Daoy (cell line): ENCODE measurements around the gene GPBP1L1. TPM values are rescaled to one million over a fixed set of nuclear protein-coding genes. Genes with fewer than 3 reads are reported as not detected.
"Not testable (repeated sequence)": the region's sequence is repeated elsewhere in the genome, so short reads cannot be mapped to it uniquely, and the experiment has no call there.

Experiments used
- DNase-seq: peaks from one replicate; pipeline ENCODE4 v3.0.0-alpha.2; 2015; ENCODE audit warnings: low read depth
- total RNA-seq: library from RNA; depleted of rRNA; stranded (reverse); fragments of >200 nt; shearing (Covaris generic); gene quantifications from 2 replicates; pipeline ENCODE4 v1.2.3, GENCODE V29; 2014

Gene GPBP1L1
- total RNA-seq, 1 experiment from 2014 or later = 112 TPM

DNA sequence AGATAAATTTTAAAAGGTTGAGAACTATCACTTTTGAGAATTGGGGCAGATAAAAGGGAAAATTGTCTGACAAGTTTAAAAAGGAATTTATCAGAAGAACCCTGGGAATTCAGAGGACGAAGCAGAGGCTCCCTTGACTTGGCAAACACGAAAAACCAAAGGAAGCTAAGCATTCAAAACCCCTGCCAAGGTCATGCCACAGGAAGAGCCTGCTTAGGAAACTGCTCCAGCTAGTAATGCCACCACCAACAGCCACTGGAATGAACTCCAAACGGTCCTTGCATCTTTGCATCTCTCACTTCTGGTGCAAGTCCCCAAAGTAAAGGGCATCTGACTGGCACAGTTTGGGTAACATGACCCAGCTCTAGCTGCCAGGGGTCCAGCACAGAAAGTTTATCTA is 7.2 kb downstream of the GPBP1L1 start:
- DNase-seq = peak; percentile 7

- no peak for DNase-seq
These were observed 7.8 kb downstream of the GPBP1L1 start for GRCh38 chr1:45678489-45678888.

DNA sequence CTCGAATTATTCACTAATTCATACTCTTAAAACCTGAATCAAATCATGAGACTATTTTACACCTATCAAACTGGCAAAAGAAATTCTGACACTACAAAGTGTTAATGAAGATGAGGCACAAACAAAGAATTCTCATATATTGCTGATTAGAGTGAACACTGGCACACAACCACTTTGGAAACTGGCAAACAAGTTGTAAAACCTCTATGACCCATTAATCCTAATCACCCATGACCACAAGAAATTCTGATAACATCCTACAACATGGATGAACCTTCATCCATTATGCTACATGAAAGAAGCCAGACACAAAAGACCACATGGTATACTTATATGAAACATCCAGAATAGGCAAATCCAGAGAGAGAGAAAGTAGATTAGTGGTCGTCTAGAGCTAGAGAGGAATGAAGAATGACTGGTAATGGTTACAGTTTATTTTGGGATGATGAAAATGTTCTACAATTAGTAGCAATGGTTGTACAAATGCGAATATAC is 8.5 kb downstream of the GPBP1L1 start:
- no peak for DNase-seq

GRCh38 chr1:45676553-45676952 is 9.8 kb downstream of the GPBP1L1 start:
- not testable (repeated sequence) for DNase-seq

DNA sequence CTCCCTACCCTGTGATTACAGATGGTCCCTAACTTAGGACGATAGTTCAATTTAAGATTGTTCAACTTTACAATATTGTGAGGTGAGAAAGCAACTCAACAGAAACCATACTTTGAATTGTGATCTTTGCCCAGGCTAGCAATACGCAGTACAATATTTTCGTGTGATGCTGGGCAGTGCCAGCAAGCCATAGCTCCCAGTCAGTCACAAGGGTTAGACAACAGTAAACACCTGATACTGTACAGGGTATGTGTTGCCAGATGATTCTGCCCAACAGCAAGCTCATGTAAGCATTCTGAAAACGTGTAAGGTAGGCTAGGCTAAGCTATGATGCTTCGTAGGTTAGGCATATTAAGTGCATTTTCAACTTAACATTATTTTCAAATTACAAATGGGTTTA is 11.9 kb downstream of the GPBP1L1 start:
- no peak for DNase-seq

GRCh38 chr1:45673956-45674355 is 12.4 kb downstream of the GPBP1L1 start:
- no peak for DNase-seq

GRCh38 chr1:45669859-45670655 is 16.3 kb downstream of the GPBP1L1 start:
- no peak for DNase-seq

GRCh38 chr1:45669379-45669778 is 17.0 kb downstream of the GPBP1L1 start:
- no peak for DNase-seq

DNA sequence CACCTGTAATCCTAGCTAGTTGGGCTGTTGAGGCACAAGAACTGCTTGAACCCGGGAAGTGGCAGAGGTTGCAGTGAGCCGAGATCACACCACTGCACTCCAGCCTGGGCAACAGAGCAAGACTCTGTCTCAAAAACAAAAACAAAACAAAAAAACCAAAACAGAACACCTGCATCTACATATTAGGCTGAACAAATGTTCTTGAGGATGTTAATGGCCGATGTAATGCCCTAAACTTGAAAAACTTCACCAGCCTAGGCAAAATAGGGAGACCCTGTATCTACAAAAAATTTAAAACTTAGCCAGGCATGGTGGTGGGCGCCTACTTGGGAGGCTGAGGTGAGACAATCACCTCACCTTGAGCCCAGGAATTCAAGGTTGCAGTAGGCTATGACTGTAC is 17.8 kb downstream of the GPBP1L1 start:
- no peak for DNase-seq

DNA sequence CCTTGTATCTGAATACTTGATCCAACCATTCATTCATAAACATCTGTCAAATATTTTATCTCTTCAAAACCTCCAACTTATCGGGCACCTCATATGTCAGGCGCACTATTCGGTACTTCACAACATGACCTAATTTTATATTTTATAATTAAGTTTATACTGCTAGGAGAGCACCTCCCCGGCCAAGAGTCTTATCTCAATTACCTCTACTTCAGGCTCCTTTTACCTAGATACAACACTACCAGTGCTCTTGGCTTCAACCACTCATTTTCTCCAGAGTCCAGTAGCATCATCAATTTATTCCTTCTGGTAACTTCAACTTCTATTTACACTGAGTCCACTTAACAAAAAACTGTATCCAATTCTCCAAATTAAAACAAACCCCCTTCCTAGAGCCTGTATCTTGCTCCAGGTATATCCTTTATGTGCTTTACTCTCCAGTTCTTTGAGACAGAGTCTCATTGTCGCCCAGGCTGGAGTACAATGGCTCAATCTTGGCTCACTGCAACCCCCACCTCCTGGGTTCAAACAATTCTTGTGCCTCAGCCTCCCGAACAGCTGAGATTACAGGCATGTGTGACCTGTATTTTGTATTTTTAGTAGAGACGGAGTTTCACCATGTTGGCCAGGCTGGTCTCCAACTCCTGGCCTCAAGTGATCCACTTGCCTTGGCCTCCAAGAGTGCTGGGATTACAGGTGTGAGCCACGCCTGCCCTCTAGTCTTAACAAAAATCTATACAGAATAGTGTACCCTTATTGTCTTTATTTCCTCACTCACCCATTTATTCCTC is 18.8 kb downstream of the GPBP1L1 start:
- no peak for DNase-seq

DNA sequence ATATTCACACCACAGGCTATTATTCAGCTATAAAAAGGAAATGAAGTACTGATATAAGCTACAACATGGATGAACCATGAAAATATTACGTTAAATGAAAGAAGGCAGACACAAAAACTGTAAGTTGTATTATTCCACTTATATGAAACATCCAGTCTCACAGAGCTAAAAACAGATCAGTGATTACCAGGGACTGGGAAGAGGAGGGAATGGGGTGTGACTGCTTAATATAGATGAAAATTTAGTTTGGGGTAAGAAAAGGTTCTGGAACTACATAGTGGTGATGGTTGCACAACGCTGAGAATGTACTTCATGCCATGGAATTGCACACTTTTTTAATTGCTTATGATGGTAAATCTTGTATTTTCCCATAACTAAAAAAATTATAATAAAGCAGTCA is 19.5 kb downstream of the GPBP1L1 start:
- DNase-seq = no peak

GRCh38 chr1:45660336-45660735 is 26.0 kb downstream of the GPBP1L1 start:
- no peak for DNase-seq

DNA sequence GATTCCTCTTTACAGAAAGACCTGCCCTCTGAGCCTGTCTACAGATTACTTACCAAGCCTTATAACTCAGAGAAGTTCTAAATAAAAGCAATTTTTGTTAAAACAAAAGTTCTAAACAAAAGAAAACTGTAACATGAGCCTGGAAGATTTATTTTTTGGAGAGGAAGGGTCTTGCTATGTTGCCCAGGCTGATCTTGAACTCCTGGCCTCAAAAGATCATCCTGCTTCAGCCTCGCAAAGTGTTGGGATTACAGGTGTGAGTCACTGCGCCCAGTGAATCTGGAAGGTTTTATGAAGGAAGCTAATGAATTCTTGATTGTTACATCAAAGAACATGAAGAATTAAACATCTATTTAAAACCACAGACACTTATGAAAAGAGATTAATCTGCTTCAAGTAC is 27.1 kb downstream of the GPBP1L1 start:
- DNase-seq = no peak

DNA sequence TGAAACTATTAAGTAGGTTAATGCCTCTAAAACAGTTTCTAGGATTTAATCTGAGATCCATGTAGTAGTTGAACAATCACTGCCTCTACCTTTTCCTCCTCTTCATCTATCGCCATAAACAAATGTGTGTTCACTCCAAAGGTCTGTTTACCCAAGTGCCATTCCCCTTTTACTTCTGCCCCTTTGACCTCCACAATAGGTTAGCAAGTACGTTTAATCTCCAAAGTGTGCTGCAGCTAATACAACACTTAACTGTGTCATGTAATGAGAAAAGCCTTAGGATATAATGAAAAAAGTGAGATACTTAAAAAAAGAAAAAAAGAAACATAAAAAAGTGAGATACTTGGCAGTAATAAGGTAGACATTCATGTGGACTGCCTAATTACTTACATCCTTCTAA is 28.2 kb downstream of the GPBP1L1 start:
- DNase-seq = no peak

DNA sequence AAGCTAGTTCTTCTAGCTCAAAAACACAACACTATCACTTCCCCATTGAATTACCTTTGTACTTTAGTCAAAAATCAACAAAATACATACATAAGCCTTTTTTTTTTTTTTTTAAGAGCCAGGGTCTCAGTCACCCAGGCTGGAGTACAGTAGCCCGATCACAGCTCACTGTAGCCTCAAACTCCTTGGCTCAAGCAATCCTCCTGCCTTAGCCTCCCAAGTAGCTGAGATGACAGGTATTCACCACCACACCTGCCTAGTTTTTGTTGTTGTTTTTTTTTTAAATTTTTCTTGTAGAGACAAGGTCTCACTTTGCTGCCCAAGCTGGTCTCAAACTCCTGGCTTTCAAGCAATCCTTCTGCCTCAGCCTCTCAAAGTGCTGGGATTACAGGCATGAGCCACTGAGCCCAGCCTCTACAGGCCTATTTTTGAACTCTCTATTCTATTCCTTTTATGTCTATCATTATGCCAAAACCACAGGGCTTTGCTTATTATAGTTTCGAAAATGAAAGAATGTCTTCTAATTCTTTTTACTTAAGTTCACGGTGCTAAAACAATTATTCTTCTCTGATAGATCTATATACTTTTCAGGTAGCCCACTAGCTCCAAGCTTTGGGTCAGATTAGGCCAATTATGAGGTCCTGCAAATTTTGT is 29.6 kb downstream of the GPBP1L1 start:
- DNase-seq = no peak

DNA sequence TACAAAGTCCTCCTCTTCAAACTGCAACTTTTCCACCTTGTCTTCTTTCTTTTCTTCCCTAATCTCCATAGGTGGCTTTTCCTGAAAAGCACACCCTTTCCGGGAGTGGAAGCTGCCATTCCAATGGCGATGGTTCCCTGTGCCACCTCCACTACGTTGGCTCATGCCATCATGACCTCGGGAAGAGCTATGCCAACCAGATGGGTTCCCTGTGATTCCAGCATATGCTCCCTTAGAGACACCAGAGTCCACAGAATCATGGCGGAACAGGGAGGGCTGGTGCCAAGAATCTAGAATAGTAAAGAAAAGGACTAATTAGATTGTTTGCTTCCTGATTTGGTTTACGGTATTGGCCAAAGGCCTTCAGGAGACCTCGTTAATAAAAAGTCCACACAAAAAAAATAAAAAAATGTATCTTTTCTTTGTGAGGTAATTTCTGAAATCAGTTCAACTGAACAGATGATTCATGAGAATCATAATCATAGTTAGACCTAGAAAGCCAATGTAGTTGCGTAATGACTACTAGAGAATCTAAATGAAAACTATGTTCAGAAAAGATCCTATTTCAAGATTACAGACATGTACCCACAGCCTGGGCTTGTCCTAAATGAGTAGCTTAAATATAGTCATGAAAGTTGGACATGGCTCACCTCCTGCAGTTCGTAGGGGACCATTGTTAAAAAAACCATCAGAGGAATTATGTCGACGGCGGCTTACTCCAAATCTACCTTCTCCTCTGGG is 31.6 kb downstream of the GPBP1L1 start:
- DNase-seq = no peak

DNA sequence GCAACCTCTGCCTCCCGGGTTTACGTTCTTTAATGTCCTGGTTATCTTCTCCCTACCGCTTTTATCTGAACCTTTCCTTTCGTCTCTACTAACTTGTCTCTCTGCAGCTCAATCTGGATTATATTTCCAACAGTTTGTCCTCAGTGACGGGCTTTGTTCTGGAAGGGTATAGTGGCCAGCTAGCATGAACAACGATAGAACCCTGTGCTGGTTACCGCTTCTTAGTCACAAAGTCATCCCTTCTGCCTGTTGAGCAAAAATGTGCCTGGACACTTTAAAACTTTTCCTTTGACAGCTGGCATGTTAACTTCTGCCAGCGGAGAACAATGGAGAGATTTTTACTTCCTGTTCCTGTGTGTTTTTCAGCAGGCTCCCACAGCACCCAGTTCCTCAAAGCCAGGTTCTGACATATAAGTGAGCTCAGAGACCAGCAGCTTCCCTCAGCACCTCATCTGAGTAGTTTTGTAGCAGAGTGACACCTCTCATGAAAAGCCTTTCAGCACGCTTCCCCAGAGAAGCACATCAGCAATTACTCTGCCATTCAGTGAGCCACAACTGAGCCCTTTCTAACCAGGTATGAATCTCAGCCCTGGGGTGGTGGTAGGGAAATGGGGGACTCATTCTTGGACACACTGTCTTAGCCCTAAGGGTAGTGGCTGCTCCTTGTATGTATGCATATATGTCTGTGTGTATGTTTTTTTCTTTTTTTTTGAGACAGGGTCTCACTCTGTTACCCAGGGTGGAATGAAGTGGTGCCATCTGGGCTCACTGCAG is 38.9 kb downstream of the GPBP1L1 start:
- DNase-seq = no peak

DNA sequence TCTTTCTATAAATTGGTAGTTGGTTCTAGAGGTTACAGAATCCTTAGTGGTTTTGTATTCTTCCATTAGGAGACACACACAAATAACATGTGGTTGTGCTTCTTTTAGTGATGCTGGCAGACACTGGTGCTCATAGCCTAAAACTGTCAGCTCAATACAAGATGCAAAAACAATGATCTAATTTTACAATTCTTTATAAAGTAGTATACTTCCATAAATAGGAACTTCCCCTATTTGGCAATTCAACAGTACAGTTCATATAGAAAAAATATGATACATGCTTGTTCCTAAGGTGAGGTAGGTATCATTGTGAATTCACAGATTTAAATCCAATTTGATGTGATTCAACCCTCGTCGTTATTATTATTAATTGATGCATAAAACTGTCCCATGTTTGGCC is 41.7 kb downstream of the GPBP1L1 start:
- DNase-seq = no peak

DNA sequence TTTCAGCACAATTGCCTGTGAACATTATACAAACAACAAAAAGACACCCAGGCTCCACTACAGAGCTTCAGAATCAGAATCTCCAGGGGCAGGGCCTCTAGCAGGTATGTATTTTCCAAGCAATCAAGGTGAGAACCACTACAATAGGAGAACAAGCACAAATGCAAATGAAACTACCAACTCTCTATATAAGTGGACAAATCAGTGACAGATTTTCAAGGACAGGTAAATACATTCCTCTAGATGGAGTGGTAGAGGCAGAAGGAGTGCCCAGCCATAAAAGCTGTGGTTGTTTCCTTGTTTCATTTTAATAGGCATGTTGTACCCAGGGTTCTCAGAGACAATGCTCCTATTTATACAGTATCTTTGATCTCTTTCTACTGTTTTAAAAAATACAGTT is 42.4 kb downstream of the GPBP1L1 start:
- DNase-seq = no peak

DNA sequence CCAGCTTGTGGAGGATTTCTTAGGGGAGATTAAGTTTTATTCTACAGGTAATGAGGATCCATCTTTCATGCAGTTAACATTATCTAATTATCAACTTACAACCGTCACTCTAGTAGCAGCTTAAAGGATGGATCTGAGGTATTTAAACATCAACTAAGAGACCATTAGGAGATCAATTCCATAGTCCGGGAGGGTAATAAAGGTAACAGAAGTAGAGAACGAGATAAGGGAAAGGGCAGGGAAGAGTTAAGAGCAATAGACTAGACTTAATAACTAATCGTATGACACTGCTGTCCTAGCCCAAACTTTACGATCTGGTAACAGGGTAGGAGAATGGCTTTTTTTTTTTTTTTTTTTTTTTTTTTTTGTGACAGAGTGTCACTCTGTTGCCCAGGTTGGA is 43.0 kb downstream of the GPBP1L1 start:
- DNase-seq = no peak

DNA sequence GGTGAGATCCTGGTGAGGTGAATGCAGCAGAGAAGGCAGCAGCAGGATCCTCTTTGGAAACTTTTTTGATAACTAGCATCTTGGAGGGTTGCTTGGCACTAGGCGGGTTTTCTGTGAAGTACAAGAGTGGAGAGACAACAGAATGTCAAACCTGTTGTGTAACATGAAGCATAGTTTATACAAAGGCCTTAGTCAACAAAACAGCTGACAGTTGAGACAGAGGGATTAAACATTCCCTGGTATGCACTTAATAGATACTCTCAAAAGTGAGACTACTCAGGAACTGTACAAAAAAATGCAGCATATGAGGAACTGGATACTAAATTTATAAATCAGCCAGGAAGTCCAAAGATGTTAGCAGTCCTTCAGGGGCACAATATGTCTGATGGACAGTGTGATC is 46.0 kb downstream of the GPBP1L1 start:
- no peak for DNase-seq
